ENCODE measurements around the gene HS2ST1.

DNA sequence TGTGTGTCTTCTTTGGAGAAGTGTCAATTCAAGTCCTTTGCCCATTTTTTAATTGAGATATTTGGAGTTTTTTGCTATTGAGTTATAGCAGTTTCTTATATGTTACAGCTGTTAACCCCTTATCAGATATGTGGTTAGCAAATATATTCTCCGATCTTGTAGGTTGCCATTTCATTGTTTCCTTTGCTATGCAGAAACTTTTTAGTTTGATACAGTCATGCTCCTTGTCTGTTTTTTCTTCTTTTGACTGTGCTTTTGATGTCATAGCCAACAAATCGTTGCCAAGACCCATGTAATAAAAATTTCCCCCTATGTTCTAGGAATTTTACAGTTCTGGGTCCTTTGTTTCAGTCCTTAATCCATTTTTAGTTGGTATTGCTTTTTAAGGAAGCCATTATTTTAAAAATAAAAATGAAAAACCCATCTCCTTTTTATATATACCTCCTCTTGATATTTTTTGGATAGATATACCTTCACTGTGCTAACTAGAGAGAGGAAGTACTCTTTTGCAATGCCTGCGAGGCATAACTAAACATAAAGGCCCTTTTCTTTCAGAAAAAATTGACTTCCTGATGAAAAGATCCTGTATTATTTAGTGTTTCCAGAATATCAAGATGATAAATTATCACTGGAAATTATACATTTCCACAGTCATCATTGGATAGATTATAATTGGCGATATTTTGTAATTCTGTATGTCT is 127.8 kb downstream of the HS2ST1 start:
- TF ChIP-seq POLR2AphosphoS5 (IDR thresholded peaks at IDR 0.05; ENCODE audit: insufficient read depth, low read depth, low read length) (no peak), POLR2A (IDR thresholded peaks at IDR 0.05; ENCODE audit: low read depth, low read length) (no peak), FOS (IDR thresholded peaks at IDR 0.05; ENCODE audit: borderline replicate concordance, insufficient read depth, low read length) (no peak)
- TF ChIP-seq, protein P1, sequence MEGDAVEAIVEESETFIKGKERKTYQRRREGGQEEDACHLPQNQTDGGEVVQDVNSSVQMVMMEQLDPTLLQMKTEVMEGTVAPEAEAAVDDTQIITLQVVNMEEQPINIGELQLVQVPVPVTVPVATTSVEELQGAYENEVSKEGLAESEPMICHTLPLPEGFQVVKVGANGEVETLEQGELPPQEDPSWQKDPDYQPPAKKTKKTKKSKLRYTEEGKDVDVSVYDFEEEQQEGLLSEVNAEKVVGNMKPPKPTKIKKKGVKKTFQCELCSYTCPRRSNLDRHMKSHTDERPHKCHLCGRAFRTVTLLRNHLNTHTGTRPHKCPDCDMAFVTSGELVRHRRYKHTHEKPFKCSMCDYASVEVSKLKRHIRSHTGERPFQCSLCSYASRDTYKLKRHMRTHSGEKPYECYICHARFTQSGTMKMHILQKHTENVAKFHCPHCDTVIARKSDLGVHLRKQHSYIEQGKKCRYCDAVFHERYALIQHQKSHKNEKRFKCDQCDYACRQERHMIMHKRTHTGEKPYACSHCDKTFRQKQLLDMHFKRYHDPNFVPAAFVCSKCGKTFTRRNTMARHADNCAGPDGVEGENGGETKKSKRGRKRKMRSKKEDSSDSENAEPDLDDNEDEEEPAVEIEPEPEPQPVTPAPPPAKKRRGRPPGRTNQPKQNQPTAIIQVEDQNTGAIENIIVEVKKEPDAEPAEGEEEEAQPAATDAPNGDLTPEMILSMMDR (IDR thresholded peaks at IDR 0.05; ENCODE audit: extremely low read depth in 1 of 2, insufficient read depth in 1 of 2, low read depth in 1 of 2, low read length in 2 of 2), result no peak
